Loucy (cell line): Measurements from ENCODE around the gene TRPM3.

Experiments used
- H2AFZ ChIP-seq: fragments of 200-600 bp; sonication (generic); 2 replicates; pipeline ENCODE4 v1.6.0; 2016; ENCODE audit warnings: antibody characterized with exemption, mild to moderate bottlenecking, low read length, moderate library complexity
- H3F3A ChIP-seq: fragments of 200-600 bp; 2 replicates; pipeline ENCODE4 v1.6.0; 2016; ENCODE audit warnings: antibody characterized with exemption, low read depth, mild to moderate bottlenecking
- H3K27me3 ChIP-seq: fragments of 200-600 bp; sonication (generic); 2 replicates; pipeline ENCODE4 v1.6.1; 2014; ENCODE audit warnings: low read length, mild to moderate bottlenecking; ENCODE audit not compliant: insufficient read depth, poor library complexity, severe bottlenecking
- H3K36me3 ChIP-seq: fragments of 200-600 bp; sonication (generic); 2 replicates; pipeline ENCODE4 v1.6.1; 2016; ENCODE audit warnings: low read length; ENCODE audit not compliant: insufficient read depth
- H3K4me1 ChIP-seq: fragments of 200-600 bp; sonication (generic); 2 replicates; pipeline ENCODE4 v1.5.1; 2014; ENCODE audit warnings: low read length, mild to moderate bottlenecking; ENCODE audit not compliant: insufficient read depth, poor library complexity, severe bottlenecking
- H3K4me2 ChIP-seq: fragments of 200-600 bp; sonication (generic); 2 replicates; pipeline ENCODE4 v1.6.0; 2014; ENCODE audit warnings: antibody characterized with exemption, low read length, low read depth, mild to moderate bottlenecking; ENCODE audit not compliant: poor library complexity, severe bottlenecking
- H3K4me3 ChIP-seq: fragments of 200-600 bp; sonication (generic); 2 replicates; pipeline ENCODE4 v1.5.1; 2014; ENCODE audit warnings: low read length, mild to moderate bottlenecking, mixed read lengths; ENCODE audit not compliant: poor library complexity, severe bottlenecking
- H3K79me2 ChIP-seq: fragments of 200-600 bp; sonication (generic); 2 replicates; pipeline ENCODE4 v1.6.1; 2014; ENCODE audit warnings: low read length; ENCODE audit not compliant: insufficient read depth
- H3K9ac ChIP-seq: fragments of 200-600 bp; sonication (generic); 2 replicates; pipeline ENCODE4 v1.6.0; 2014; ENCODE audit warnings: mild to moderate bottlenecking, low read depth, low read length, moderate library complexity; ENCODE audit not compliant: poor library complexity, severe bottlenecking
- H3K9me2 ChIP-seq: fragments of 200-600 bp; sonication (generic); replicated peaks from 2 replicates; pipeline ENCODE4 v1.6.1; 2016; ENCODE audit warnings: low read depth, low read length, mixed read lengths
- H3K9me3 ChIP-seq: fragments of 200-600 bp; sonication (generic); 2 replicates; pipeline ENCODE4 v1.6.1; 2014; ENCODE audit warnings: mild to moderate bottlenecking, antibody characterized with exemption, low read length, low read depth; ENCODE audit not compliant: insufficient read depth
- H4K20me1 ChIP-seq: fragments of 200-600 bp; sonication (generic); 2 replicates; pipeline ENCODE4 v1.6.0; 2014; ENCODE audit warnings: antibody characterized with exemption, low read length, mild to moderate bottlenecking; ENCODE audit not compliant: insufficient read depth, poor library complexity, severe bottlenecking
- CTCF ChIP-seq: fragments of 200-600 bp; sonication (generic); conservative IDR thresholded peaks from 2 replicates; pipeline ENCODE4 v1.5.1; 2014; ENCODE audit warnings: mild to moderate bottlenecking, antibody characterized with exemption, low read length
- EZH2phosphoT487 ChIP-seq: fragments of 200-600 bp; IDR thresholded peaks from 2 replicates; pipeline ENCODE4 v1.6.1; 2018; ENCODE audit warnings: antibody characterized with exemption, mild to moderate bottlenecking, moderate library complexity, borderline replicate concordance

The TRPM3 gene

DNA sequence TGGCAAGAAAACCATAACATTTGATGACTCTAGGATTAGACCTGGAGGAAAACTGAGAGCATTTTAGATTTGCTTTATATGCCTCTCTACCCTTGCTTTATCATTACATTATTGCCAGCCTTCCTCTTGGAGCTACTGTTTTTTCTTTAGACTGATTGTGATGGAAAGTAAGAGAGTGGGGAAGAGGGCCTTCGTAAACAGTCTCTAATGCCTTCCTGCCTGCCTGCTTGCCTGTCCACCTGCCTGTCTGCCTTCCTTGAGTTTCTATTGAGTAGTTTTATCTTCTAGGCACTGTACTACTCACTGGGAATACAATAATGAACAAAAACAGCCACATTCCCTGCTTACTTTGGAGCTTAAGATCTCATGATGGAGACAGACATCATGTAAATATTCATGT, 189.3 kb downstream of the TRPM3 start:
- H4K20me1 ChIP-seq, result no peaks in the 10 kb centered on the region
- no peaks in the 10 kb centered on the region for H3K79me2 ChIP-seq
- no peak for TF ChIP-seq CTCF
- TF ChIP-seq EZH2phosphoT487, result no peak
- H3K9me3 ChIP-seq, result no peaks in the 10 kb centered on the region
- H3K9ac ChIP-seq, result no peak overlapping the region
- H3F3A ChIP-seq, result no peaks in the 10 kb centered on the region
- H3K36me3 ChIP-seq, result no peaks in the 10 kb centered on the region
- H2AFZ ChIP-seq, result no peak overlapping the region
- no peak overlapping the region for H3K4me3 ChIP-seq
- no peaks in the 10 kb centered on the region for H3K4me1 ChIP-seq
- H3K9me2 ChIP-seq, result 0 out of 2 replicates have a peak, but pooled peaks cover 3% of the 10 kb centered on the region
- H3K4me2 ChIP-seq, result no peak overlapping the region
- H3K27me3 ChIP-seq, result no peaks in the 10 kb centered on the region

GRCh38 chr9:70927530-70927929, 193.9 kb downstream of the TRPM3 start:
- Histone ChIP-seq H3K4me1 (no peaks in the 10 kb centered on the region), H3K9ac (no peak overlapping the region), H3K79me2 (no peaks in the 10 kb centered on the region), H3K36me3 (no peaks in the 10 kb centered on the region), H3K9me2 (no peaks in the 10 kb centered on the region), H3K9me3 (no peaks in the 10 kb centered on the region), H3F3A (no peaks in the 10 kb centered on the region), H3K4me3 (no peak overlapping the region), H2AFZ (no peak overlapping the region), H4K20me1 (no peaks in the 10 kb centered on the region), H3K4me2 (no peak overlapping the region), H3K27me3 (no peaks in the 10 kb centered on the region)
- TF ChIP-seq CTCF, result no peak
- TF ChIP-seq EZH2phosphoT487, result no peak

DNA sequence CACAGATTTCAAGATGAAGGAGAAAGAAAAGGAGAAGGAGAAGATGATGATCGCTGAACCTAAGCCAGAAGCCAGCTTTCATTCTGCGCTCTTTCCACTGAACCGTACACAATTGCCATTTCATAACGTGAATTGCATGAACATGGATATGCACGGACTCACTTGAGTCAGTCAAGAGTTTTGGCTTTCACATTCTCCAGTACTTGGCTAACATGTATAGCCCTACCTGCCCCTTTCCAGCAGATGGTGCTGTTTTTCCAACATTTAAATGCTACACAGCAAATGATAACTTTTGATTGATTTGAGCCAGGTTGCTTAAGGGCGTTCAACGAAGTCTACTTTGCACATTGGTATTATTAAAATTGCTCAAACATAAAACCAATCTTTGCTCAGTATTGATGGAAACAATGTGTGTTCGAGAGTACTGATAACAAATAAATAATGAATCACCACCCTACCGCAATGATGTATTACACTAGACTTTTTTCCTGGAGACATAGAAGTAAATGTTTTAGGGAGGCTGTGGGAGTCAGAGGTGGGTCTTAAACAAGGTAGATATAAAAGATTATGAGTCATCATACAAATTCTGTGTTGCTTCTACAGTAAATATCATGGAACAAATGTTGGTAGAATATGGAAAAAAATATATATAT, 196.4 kb downstream of the TRPM3 start:
- H3K4me3 ChIP-seq, result no peak overlapping the region
- no peaks in the 10 kb centered on the region for H3K9me3 ChIP-seq
- no peaks in the 10 kb centered on the region for H3F3A ChIP-seq
- H3K4me1 ChIP-seq, result no peaks in the 10 kb centered on the region
- no peaks in the 10 kb centered on the region for H3K79me2 ChIP-seq
- no peaks in the 10 kb centered on the region for H4K20me1 ChIP-seq
- no peaks in the 10 kb centered on the region for H3K36me3 ChIP-seq
- no peak overlapping the region for H3K4me2 ChIP-seq
- no peak overlapping the region for H2AFZ ChIP-seq
- H3K27me3 ChIP-seq, result no peaks in the 10 kb centered on the region
- no peak for TF ChIP-seq EZH2phosphoT487
- TF ChIP-seq CTCF, result peak; percentile 86
- no peaks in the 10 kb centered on the region for H3K9me2 ChIP-seq
- H3K9ac ChIP-seq, result no peak overlapping the region
